GM12801 (cell line): ENCODE results near the gene LYZ.

Experiments
- CTCF ChIP-seq: IDR thresholded peaks from one replicate; pipeline ENCODE4 v1.5.1; 2011; ENCODE audit warnings: control low read depth; ENCODE audit not compliant: insufficient read length; ENCODE audit errors: extremely low read depth

LYZ gene

GRCh38 chr12:69342421-69342820 is 5.8 kb upstream of the LYZ start:
- TF ChIP-seq CTCF, result no peak

GRCh38 chr12:69343357-69343756 is 4.8 kb upstream of the LYZ start:
- TF ChIP-seq CTCF, result no peak

GRCh38 chr12:69343885-69344612 is 4.1 kb upstream of the LYZ start:
- TF ChIP-seq CTCF, result no peak

DNA sequence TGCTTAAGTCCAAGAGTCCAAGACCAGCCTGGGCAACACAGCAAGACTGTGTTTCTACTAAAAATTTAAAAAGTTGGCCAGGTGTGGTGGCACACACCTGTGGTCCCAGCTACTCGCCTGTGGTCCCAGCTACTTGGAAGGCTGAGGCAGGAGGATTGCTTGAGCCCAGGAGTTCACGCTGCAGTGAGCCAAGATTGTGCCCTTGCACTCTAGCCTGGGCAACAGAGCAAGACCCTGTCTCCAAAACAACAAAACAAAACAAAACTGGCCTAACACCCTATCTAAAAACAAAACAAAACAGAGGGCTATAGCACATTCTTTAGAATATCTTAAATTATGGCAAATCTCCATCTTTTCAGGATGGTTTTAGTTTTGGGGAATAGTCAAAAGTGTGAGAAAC is 3.1 kb upstream of the LYZ start:
- TF ChIP-seq CTCF, result no peak

- TF ChIP-seq CTCF, result no peak
Measured at GRCh38 chr12:69345742-69346141, 2.4 kb upstream of the LYZ start.

GRCh38 chr12:69350002-69350626 is 1.9 kb downstream of the LYZ start:
- no peak for TF ChIP-seq CTCF

DNA sequence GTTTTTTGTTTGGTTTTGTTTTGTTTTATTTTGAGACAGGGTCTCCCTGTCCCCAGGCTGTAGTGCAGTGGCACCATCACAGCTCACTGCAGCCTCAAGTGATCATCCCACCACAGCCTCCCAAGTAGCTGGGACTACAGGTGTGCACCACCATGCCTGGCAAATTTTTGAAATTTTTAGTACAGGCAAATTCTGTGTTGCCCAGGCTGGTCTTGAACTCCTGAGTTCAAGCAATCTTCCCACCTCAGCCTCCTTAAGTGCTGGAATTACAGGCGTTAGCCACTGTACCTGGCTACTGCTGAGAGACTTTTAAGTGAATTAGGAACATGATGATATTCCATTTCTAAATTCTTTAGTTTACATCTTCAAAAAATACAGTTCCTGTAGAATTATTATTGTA is 2.6 kb downstream of the LYZ start:
- no peak for TF ChIP-seq CTCF
